GM23248 (cell line): ENCODE results near the gene TSPAN3.

Experiments used
- EZH2 ChIP-seq: fragments of 200-600 bp; sonication (generic); IDR thresholded peaks from 2 replicates; pipeline ENCODE4 v1.6.1; 2018; ENCODE audit warnings: antibody characterized with exemption, mild to moderate bottlenecking; ENCODE audit not compliant: insufficient read depth, poor library complexity, severe bottlenecking
- EZH2phosphoT487 ChIP-seq: fragments of 200-600 bp; sonication (generic); IDR thresholded peaks from 2 replicates; pipeline ENCODE4 v1.6.1; 2018; ENCODE audit warnings: antibody characterized with exemption, moderate library complexity, mild to moderate bottlenecking, low read depth; ENCODE audit not compliant: insufficient read depth

DNA sequence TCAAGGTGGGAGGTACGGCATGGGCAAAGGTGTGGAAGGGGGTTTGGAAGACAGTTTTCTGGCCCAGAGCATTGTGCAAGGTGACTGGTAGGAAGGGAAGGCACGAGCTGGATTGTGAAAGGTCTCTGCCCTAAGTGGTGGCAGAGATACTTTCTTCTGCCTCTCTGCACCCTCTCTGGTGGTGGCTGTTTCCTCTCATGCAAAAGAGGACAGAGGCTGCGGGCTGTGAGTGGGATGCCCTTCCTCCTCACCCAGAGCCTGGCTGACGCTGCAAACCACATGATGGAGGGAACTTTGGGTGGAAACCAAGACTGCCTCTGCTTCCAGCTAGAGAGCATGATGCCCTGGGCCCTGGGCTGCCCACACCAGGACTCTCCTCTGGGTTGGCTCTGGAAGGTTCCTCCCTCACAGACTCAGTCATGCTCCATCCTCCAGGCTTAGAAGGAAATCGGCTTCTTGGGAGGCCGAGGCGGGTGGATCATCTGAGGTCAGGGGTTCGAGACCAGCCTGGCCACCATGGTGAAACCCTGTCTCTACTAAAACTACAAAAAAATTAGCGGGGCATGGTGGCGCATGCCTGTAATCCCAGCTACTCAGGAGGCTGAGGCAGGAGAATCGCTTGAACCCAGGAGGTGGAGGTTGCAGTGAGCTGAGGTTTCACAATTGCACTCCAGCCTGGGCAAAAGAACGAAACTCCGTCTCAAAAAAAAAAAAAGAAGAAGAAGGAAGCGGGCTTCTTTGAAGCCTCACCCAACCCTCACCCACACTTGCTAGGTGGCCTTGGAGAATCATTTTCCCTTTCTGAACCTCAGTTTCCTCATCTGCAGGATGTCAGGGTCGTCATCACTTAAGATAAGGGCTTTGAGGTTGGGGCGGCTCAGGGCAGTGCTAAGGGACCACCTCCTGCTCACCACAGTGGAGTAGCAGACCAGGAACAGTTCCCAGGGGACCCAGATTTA is 67.7 kb downstream of the TSPAN3 start:
- TF ChIP-seq EZH2, result no peak
- no peak for TF ChIP-seq EZH2phosphoT487
